Erythroblast (primary cell): ENCODE results near the gene KATNBL1.

Experiments used
- GATA1 ChIP-seq: IDR thresholded peaks from 2 replicates; pipeline ENCODE4 v1.6.1; 2011; ENCODE audit warnings: low read depth, mild to moderate bottlenecking, control low read depth, low read length, moderate library complexity
- POLR2A ChIP-seq: IDR thresholded peaks from 2 replicates; pipeline ENCODE4 v1.6.1; 2011; ENCODE audit warnings: mild to moderate bottlenecking, low read length

DNA sequence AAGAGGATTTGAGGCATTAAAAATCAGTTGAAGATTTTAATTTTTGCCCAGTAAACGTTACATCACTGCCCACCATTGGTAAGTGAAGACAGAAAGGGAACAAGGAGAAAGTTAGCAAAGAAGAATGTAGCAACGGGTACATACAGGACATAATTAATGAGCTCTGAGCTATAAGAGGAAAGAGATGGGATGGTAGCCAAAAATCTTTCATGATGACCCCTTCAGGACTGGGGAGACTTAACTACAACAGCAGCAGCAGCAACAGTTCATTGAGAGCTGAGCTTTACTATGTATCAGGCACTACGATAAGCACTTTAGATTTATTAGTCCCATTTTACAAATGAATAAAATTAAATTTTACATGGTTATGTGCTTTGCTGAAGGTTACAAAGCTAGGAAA lies 33.3 kb upstream of the KATNBL1 start:
- TF ChIP-seq POLR2A (no peak), GATA1 (no peak)
